ENCODE measurements around the gene CYB561. TPM values are rescaled to one million over a fixed set of nuclear protein-coding genes. Genes with fewer than 3 reads are reported as not detected.

The CYB561 gene
- total RNA-seq, 2 donors from 2014 or later = 24.4 to 27.5 TPM

DNA sequence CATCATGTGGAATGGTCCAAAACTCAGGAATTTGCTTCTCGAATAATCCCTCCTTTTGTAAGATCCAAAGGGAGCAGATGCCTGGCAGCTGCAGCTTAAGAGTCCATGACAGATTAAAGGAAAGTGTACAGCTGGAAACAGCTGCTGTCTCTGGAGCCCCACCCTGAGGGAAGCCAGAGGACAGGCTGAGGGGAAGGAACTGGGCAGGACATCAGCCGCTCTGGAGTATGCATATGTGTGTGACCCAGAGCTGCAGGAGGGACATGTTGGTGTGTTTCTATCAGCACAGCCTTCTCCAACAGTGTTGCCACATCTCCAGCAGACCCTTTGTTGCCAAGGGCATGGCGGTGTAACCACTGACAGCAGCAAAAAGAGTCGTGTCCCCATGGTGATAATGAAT is 46.2 kb downstream of the CYB561 start:
- no peak for DNase-seq
- H3K4me3 Mint-ChIP-seq = no peak overlapping the region
- no peak for TF ChIP-seq CTCF (conservative IDR thresholded peaks at IDR 0.05)
- no peak overlapping the region for H3K27ac Mint-ChIP-seq
- H3K9me3 Mint-ChIP-seq = no peaks in the 10 kb centered on the region
- H3K9ac ChIP-seq (ENCODE audit: extremely low read depth, low read length, poor library complexity, severe bottlenecking) = no peak overlapping the region
- H3K9me3 ChIP-seq (ENCODE audit: control insufficient read depth, low read length) = no peaks in the 10 kb centered on the region
- no peaks in the 10 kb centered on the region for H3K4me1 ChIP-seq (ENCODE audit: control insufficient read depth, insufficient read depth, low read length)
- H3K36me3 Mint-ChIP-seq (ENCODE audit: low read depth) = peaks cover 8% of the 10 kb centered on the region
- no peaks in the 10 kb centered on the region for H3K36me3 ChIP-seq (ENCODE audit: control insufficient read depth, insufficient read depth, low read length)
- WGBS, 2 experiments (ENCODE audit: insufficient coverage in 1 of 2, insufficient read length in 1 of 2) = 86 to 94% methylated on average over 3 to 4 of the region's 4 CpGs
- no peak overlapping the region for H3K4me3 ChIP-seq (ENCODE audit: low read length)
- H3K27ac ChIP-seq (ENCODE audit: low read depth, low read length) = no peak overlapping the region
- no peaks in the 10 kb centered on the region for H3K27me3 Mint-ChIP-seq (ENCODE audit: insufficient read depth)
- H3K27me3 ChIP-seq (ENCODE audit: control insufficient read depth, insufficient read depth, low read length, poor library complexity, severe bottlenecking) = no peaks in the 10 kb centered on the region
- peaks cover 2% of the 10 kb centered on the region for H3K4me1 Mint-ChIP-seq

GRCh38 chr17:63399316-63399715 is 46.8 kb downstream of the CYB561 start:
- Histone ChIP-seq H3K9me3 (ENCODE audit: control insufficient read depth, low read length) (no peaks in the 10 kb centered on the region), H3K36me3 (ENCODE audit: control insufficient read depth, insufficient read depth, low read length) (no peaks in the 10 kb centered on the region), H3K4me1 (ENCODE audit: control insufficient read depth, insufficient read depth, low read length) (no peaks in the 10 kb centered on the region), H3K27me3 (ENCODE audit: control insufficient read depth, insufficient read depth, low read length, poor library complexity, severe bottlenecking) (no peaks in the 10 kb centered on the region), H3K9ac (ENCODE audit: extremely low read depth, low read length, poor library complexity, severe bottlenecking) (no peak overlapping the region), H3K27ac (ENCODE audit: low read depth, low read length) (no peak overlapping the region), H3K4me3 (ENCODE audit: low read length) (no peak overlapping the region)
- no peak overlapping the region for H3K27ac Mint-ChIP-seq
- no peaks in the 10 kb centered on the region for H3K9me3 Mint-ChIP-seq
- DNase-seq = no peak
- no peaks in the 10 kb centered on the region for H3K27me3 Mint-ChIP-seq (ENCODE audit: insufficient read depth)
- TF ChIP-seq CTCF (conservative IDR thresholded peaks at IDR 0.05) = no peak
- peaks cover 2% of the 10 kb centered on the region for H3K4me1 Mint-ChIP-seq
- 93 to 100% methylated on average over 2 to 3 of the region's 3 CpGs for WGBS, 2 experiments (ENCODE audit: insufficient coverage in 1 of 2, insufficient read length in 1 of 2)
- H3K4me3 Mint-ChIP-seq = no peak overlapping the region
- H3K36me3 Mint-ChIP-seq (ENCODE audit: low read depth) = peaks cover 8% of the 10 kb centered on the region

DNA sequence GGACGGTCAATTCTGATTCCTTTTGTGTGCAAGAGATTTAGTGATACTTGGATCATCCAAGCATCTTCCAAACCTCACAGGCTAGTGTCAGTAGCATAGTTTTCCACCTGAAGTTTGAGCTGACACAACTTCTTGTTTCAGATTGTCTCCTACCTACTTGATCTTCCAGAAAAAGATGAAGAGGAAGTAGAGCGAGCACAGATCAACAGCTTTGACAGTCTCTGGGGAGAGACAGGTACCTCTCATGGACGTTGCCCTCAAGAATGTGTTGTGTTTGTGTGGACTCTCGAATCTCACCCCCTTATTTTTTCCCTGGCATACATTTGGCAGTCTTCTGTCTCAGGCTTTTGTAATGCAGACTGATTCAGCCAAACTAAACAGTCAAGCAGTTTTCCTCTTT is 47.4 kb downstream of the CYB561 start:
- TF ChIP-seq CTCF (conservative IDR thresholded peaks at IDR 0.05) = no peak
- peak overlapping the region; percentile 13 for H3K27ac Mint-ChIP-seq

More for the DNA sequence above, 47.4 kb downstream of the CYB561 start:
- H3K36me3 ChIP-seq (ENCODE audit: control insufficient read depth, insufficient read depth, low read length) = no peaks in the 10 kb centered on the region
- no peak overlapping the region for H3K27ac ChIP-seq (ENCODE audit: low read depth, low read length)
- H3K4me1 ChIP-seq (ENCODE audit: control insufficient read depth, insufficient read depth, low read length) = no peaks in the 10 kb centered on the region
- H3K9me3 ChIP-seq (ENCODE audit: control insufficient read depth, low read length) = no peaks in the 10 kb centered on the region
- no peaks in the 10 kb centered on the region for H3K27me3 ChIP-seq (ENCODE audit: control insufficient read depth, insufficient read depth, low read length, poor library complexity, severe bottlenecking)
- Mint-ChIP-seq H3K4me3 (no peak overlapping the region), H3K36me3 (ENCODE audit: low read depth) (peaks cover 8% of the 10 kb centered on the region), H3K4me1 (peaks cover 2% of the 10 kb centered on the region), H3K27me3 (ENCODE audit: insufficient read depth) (no peaks in the 10 kb centered on the region), H3K9me3 (no peaks in the 10 kb centered on the region)
- H3K9ac ChIP-seq (ENCODE audit: extremely low read depth, low read length, poor library complexity, severe bottlenecking) = no peak overlapping the region
- no peak overlapping the region for H3K4me3 ChIP-seq (ENCODE audit: low read length)
- 84 to 100% methylated on average over 2 to 4 of the region's 4 CpGs for WGBS, 2 experiments (ENCODE audit: insufficient coverage in 1 of 2, insufficient read length in 1 of 2)
- no peak for DNase-seq
